IMR-90 (cell line): ENCODE data around the gene AGBL3. TPM values are rescaled to one million over a fixed set of nuclear protein-coding genes. Genes with fewer than 3 reads are reported as not detected.

Experiments
- ATAC-seq: fragments of 200-7000 bp; cut with Tn5 transposase; 2 replicates; pipeline ENCODE4 v1.9.1; 2020; ENCODE audit warnings: low read depth, mild to moderate bottlenecking, moderate library complexity
- BruUV-seq: library from RNA; stranded (reverse); fragments of 400-500 nt; replicated peaks from 2 replicates; lab custom pipeline; 2021; lab: Mats Ljungman, UMichigan
- CTCF ChIA-PET: fragments of 300-600 bp; formaldehyde crosslinking; extraction: SDS; loops from one replicate; lab custom pipeline; 2021; ENCODE audit warnings: antibody characterized with exemption; lab: Yijun Ruan, JAX
- POLR2A ChIA-PET: fragments of 300-600 bp; sonication (Branson Sonifier 250); formaldehyde crosslinking; loops from one replicate; lab custom pipeline; 2022; ENCODE audit warnings: antibody characterized with exemption; ENCODE audit not compliant: unreplicated experiment; lab: Charles Lee
- DNase-seq: peaks from one replicate; pipeline ENCODE4 v3.0.0; 2013
- H2AFZ ChIP-seq: replicated peaks from 2 replicates; pipeline ENCODE3; 2013; ENCODE audit warnings: low read length, mild to moderate bottlenecking; ENCODE audit not compliant: poor library complexity
- H2AK5ac ChIP-seq: 2 replicates; pipeline ENCODE4 v1.6.1; 2013; ENCODE audit warnings: low read depth, low read length, inconsistent platforms
- H2AK9ac ChIP-seq: replicated peaks from 2 replicates; pipeline ENCODE3; 2013; ENCODE audit warnings: mild to moderate bottlenecking, low read depth, low read length, moderate library complexity; ENCODE audit not compliant: poor library complexity
- H2BK120ac ChIP-seq: 2 replicates; pipeline ENCODE4 v1.6.1; 2013; ENCODE audit warnings: low read depth, low read length, inconsistent platforms
- H2BK15ac ChIP-seq: 3 replicates; pipeline ENCODE4 v1.6.1; 2013; ENCODE audit warnings: low read depth, low read length, inconsistent platforms
- H2BK20ac ChIP-seq: 2 replicates; pipeline ENCODE4 v1.6.1; 2013; ENCODE audit warnings: low read depth, mild to moderate bottlenecking, inconsistent platforms, low read length, moderate library complexity
- H2BK5ac ChIP-seq: 2 replicates; pipeline ENCODE4 v1.6.1; 2013; ENCODE audit warnings: mild to moderate bottlenecking, low read depth, low read length, inconsistent platforms; ENCODE audit not compliant: poor library complexity, severe bottlenecking
- H3K14ac ChIP-seq: replicated peaks from 2 replicates; pipeline ENCODE4 v1.6.1; 2013; ENCODE audit warnings: low read depth, low read length, inconsistent platforms
- H3K18ac ChIP-seq: 2 replicates; pipeline ENCODE4 v1.6.1; 2013; ENCODE audit warnings: low read depth, low read length, control low read depth
- H3K23ac ChIP-seq: 2 replicates; pipeline ENCODE4 v1.6.1; 2013; ENCODE audit warnings: low read depth, low read length, inconsistent platforms
- H3K27ac ChIP-seq: 2 replicates; pipeline ENCODE4 v1.5.1; 2013; ENCODE audit warnings: mild to moderate bottlenecking, control low read depth, low read length; ENCODE audit not compliant: insufficient read depth
- H3K27me3 ChIP-seq: 2 replicates; pipeline ENCODE4 v1.6.1; 2013; ENCODE audit warnings: low read length; ENCODE audit not compliant: control insufficient read depth, insufficient read depth
- H3K36me3 ChIP-seq: 2 replicates; pipeline ENCODE4 v1.6.1; 2013; ENCODE audit warnings: low read length, mixed read lengths; ENCODE audit not compliant: control insufficient read depth, insufficient read depth
- H3K4ac ChIP-seq: 2 replicates; pipeline ENCODE4 v1.6.1; 2013; ENCODE audit warnings: low read depth, low read length, inconsistent platforms
- H3K4me1 ChIP-seq: 2 replicates; pipeline ENCODE4 v1.6.1; 2013; ENCODE audit warnings: low read length, mixed read lengths; ENCODE audit not compliant: control insufficient read depth, insufficient read depth
- H3K4me2 ChIP-seq: 2 replicates; pipeline ENCODE4 v1.6.1; 2013; ENCODE audit warnings: low read depth, mild to moderate bottlenecking, control low read depth, low read length, moderate library complexity
- H3K4me3 ChIP-seq: 2 replicates; pipeline ENCODE4 v1.5.1; 2013; ENCODE audit warnings: low read depth, mild to moderate bottlenecking, control low read depth, low read length, moderate library complexity; ENCODE audit not compliant: insufficient read depth
- H3K56ac ChIP-seq: 2 replicates; pipeline ENCODE4 v1.6.1; 2013; ENCODE audit warnings: low read length, inconsistent platforms; ENCODE audit not compliant: insufficient read depth; ENCODE audit errors: extremely low read depth
- H3K79me1 ChIP-seq, 2 experiments: 2 replicates each; pipeline ENCODE4 v1.6.1; 2013; ENCODE audit warnings: low read length in 2 of 2, inconsistent platforms in 1 of 2, low read depth in 1 of 2
- H3K9ac ChIP-seq: 2 replicates; pipeline ENCODE4 v1.6.1; 2013; ENCODE audit warnings: low read depth, low read length, control low read depth
- H3K9me1 ChIP-seq: 2 replicates; pipeline ENCODE4 v1.6.1; 2013; ENCODE audit warnings: low read length, inconsistent platforms; ENCODE audit not compliant: insufficient read depth
- H3K9me3 ChIP-seq: 2 replicates; pipeline ENCODE4 v1.6.1; 2013; ENCODE audit warnings: low read length; ENCODE audit not compliant: control insufficient read depth, insufficient read depth
- H4K20me1 ChIP-seq: 2 replicates; pipeline ENCODE4 v1.6.1; 2013; ENCODE audit warnings: low read length, inconsistent platforms; ENCODE audit not compliant: insufficient read depth
- H4K5ac ChIP-seq: 2 replicates; pipeline ENCODE4 v1.6.1; 2013; ENCODE audit warnings: mild to moderate bottlenecking, low read depth, low read length, control low read depth
- H4K8ac ChIP-seq, 2 experiments: 2 replicates each; pipeline ENCODE4 v1.6.1; 2013; ENCODE audit warnings: low read depth in 2 of 2, low read length in 2 of 2, control low read depth in 1 of 2, inconsistent platforms in 1 of 2
- H4K91ac ChIP-seq: 2 replicates; pipeline ENCODE4 v1.6.1; 2013; ENCODE audit warnings: low read depth, low read length, inconsistent platforms; ENCODE audit not compliant: insufficient read depth
- BHLHE40 ChIP-seq: fragments of 150-350 bp; IDR thresholded peaks from 2 replicates; pipeline ENCODE4 v1.6.1; 2016; ENCODE audit warnings: mild to moderate bottlenecking, low read depth, low read length
- CEBPB ChIP-seq: IDR thresholded peaks from 2 replicates; pipeline ENCODE4 v1.6.1; 2012; ENCODE audit warnings: low read depth, low read length, improper control_type of control experiment
- CHD1 ChIP-seq: IDR thresholded peaks from 2 replicates; pipeline ENCODE4 v1.6.1; 2012; ENCODE audit warnings: low read depth, low read length, improper control_type of control experiment
- ELK1 ChIP-seq: fragments of 150-350 bp; IDR thresholded peaks from 2 replicates; pipeline ENCODE4 v1.6.1; 2016; ENCODE audit warnings: low read depth, mild to moderate bottlenecking, low read length, moderate library complexity, borderline replicate concordance
- FOS ChIP-seq: fragments of 150-350 bp; IDR thresholded peaks from 2 replicates; pipeline ENCODE4 v1.6.1; 2016; ENCODE audit warnings: low read depth, low read length
- MAFK ChIP-seq: IDR thresholded peaks from 2 replicates; pipeline ENCODE4 v1.6.1; 2012; ENCODE audit warnings: low read depth, low read length, improper control_type of control experiment
- MAZ ChIP-seq: IDR thresholded peaks from 2 replicates; pipeline ENCODE4 v1.6.1; 2012; ENCODE audit warnings: low read depth, mild to moderate bottlenecking, low read length, improper control_type of control experiment, moderate library complexity, borderline replicate concordance
- MXI1 ChIP-seq: IDR thresholded peaks from 2 replicates; pipeline ENCODE4 v1.6.1; 2012; ENCODE audit warnings: low read depth, mild to moderate bottlenecking, low read length, moderate library complexity, borderline replicate concordance
- NFE2L2 ChIP-seq: fragments of 150-350 bp; IDR thresholded peaks from 2 replicates; pipeline ENCODE4 v1.6.1; 2016; ENCODE audit warnings: low read depth, mild to moderate bottlenecking, low read length
- POLR2A ChIP-seq: IDR thresholded peaks from 2 replicates; pipeline ENCODE4 v1.6.1; 2012; ENCODE audit warnings: mild to moderate bottlenecking, low read depth, low read length
- RAD21 ChIP-seq: IDR thresholded peaks from 2 replicates; pipeline ENCODE4 v1.6.1; 2012; ENCODE audit warnings: low read length, improper control_type of control experiment
- RCOR1 ChIP-seq: IDR thresholded peaks from 2 replicates; pipeline ENCODE4 v1.6.1; 2012; ENCODE audit warnings: mild to moderate bottlenecking, low read length, improper control_type of control experiment; ENCODE audit not compliant: insufficient replicate concordance
- RFX5 ChIP-seq: IDR thresholded peaks from 2 replicates; pipeline ENCODE4 v1.8.0; 2012; ENCODE audit warnings: low read depth, mild to moderate bottlenecking, low read length, moderate library complexity
- SMC3 ChIP-seq: fragments of 150-350 bp; IDR thresholded peaks from 2 replicates; pipeline ENCODE4 v1.6.1; 2016; ENCODE audit warnings: low read depth, mild to moderate bottlenecking, antibody characterized with exemption, low read length, moderate library complexity
- USF2 ChIP-seq: fragments of 150-350 bp; IDR thresholded peaks from 2 replicates; pipeline ENCODE4 v1.6.1; 2017; ENCODE audit warnings: mild to moderate bottlenecking, antibody characterized with exemption, low read length, low read depth
- WGBS, 2 experiments: methylation state at CpG; one replicate each; pipeline versions ENCODE4 v1.1.5 to v1.1.7; 2013; ENCODE audit warnings: missing lambda C conversion rate in 2 of 2; ENCODE audit not compliant: insufficient read length in 1 of 2; ENCODE audit errors: extremely low coverage in 2 of 2; 5-methylcytosine and 5-hydroxymethylcytosine counted together
- dilution Hi-C: fragments of 300-500 bp; cut with HindIII; formaldehyde crosslinking; loops from one replicate; pipeline ENCODE4 v1.14.3; 2018; ENCODE audit warnings: low sequenced_read_pairs; ENCODE audit not compliant: unreplicated experiment
- in situ Hi-C: fragments of 300-500 bp; cut with MboI; formaldehyde crosslinking; loops from 3 replicates; pipeline ENCODE4 v1.14.3; 2019; ENCODE audit warnings: low sequenced_read_pairs, inconsistent platforms, mixed read lengths
- intact Hi-C: fragments of 100-400 bp; cut with micrococcal nuclease; formaldehyde crosslinking; loops from 2 replicates; pipeline ENCODE4 v1.10.0; 2022
- polyA plus RNA-seq, 3 experiments: library from polyadenylated mRNA; depleted of rRNA; stranded (reverse); fragments of >200 nt; gene quantifications; 2 replicates each; pipeline ENCODE4 v1.2.3, GENCODE V29; 2012; ENCODE audit warnings: low replicate concordance in 1 of 3
- total RNA-seq: library from RNA; depleted of rRNA; stranded (reverse); fragments of >200 nt; gene quantifications from 2 replicates; pipeline ENCODE4 v1.2.3, GENCODE V29; 2012
- TF ChIP-seq, protein P1 (sequence below): conservative IDR thresholded peaks from 2 replicates; pipeline ENCODE4 v1.5.1; 2012; ENCODE audit warnings: mild to moderate bottlenecking, low read depth, low read length, improper control_type of control experiment

Gene AGBL3
- total and polyA plus RNA-seq, 2 of the 4 experiments (the other 2 are of a cell fraction), result 0.18 to 0.65 TPM

- Histone ChIP-seq H3K9ac (no peak overlapping the region), H3K23ac (no peak overlapping the region), H3K14ac (no peak overlapping the region), H3K4me2 (no peak overlapping the region), H4K5ac (no peak overlapping the region), H2AK5ac (no peak overlapping the region), H4K91ac (no peak overlapping the region), H3K36me3 (no peaks in the 10 kb centered on the region), H2BK15ac (no peak overlapping the region), H3K56ac (no peak overlapping the region), H3K4me1 (no peaks in the 10 kb centered on the region), H3K9me3 (no peaks in the 10 kb centered on the region), H3K4ac (no peak overlapping the region), H3K4me3 (no peak overlapping the region), H3K27me3 (peaks cover 3% of the 10 kb centered on the region), H2BK120ac (no peak overlapping the region), H2AK9ac (no peak overlapping the region), H3K18ac (no peak overlapping the region), H4K20me1 (no peaks in the 10 kb centered on the region), H3K9me1 (no peaks in the 10 kb centered on the region), H3K27ac (no peak overlapping the region), H2AFZ (no peak overlapping the region), H2BK5ac (no peak overlapping the region), H3K79me1 (no peaks in the 10 kb centered on the region), H4K8ac (no peak overlapping the region), H2BK20ac (no peak overlapping the region)
- DNase-seq, result no peak
- no peak for ATAC-seq
- ChIA-PET POLR2A (no interaction called here), CTCF (interaction anchor here (0.6 kb wide), 1 partner anchor 273 kb away, joined by 5 read pairs; no protein-coding TSS in a partner anchor)
- BruUV-seq, result no TSS peak
- TF ChIP-seq POLR2A, result no peak
- no peak for TF ChIP-seq MXI1
- no peak for TF ChIP-seq CEBPB
- no peak for TF ChIP-seq FOS
- TF ChIP-seq RAD21, result no peak
- TF ChIP-seq, protein P1, sequence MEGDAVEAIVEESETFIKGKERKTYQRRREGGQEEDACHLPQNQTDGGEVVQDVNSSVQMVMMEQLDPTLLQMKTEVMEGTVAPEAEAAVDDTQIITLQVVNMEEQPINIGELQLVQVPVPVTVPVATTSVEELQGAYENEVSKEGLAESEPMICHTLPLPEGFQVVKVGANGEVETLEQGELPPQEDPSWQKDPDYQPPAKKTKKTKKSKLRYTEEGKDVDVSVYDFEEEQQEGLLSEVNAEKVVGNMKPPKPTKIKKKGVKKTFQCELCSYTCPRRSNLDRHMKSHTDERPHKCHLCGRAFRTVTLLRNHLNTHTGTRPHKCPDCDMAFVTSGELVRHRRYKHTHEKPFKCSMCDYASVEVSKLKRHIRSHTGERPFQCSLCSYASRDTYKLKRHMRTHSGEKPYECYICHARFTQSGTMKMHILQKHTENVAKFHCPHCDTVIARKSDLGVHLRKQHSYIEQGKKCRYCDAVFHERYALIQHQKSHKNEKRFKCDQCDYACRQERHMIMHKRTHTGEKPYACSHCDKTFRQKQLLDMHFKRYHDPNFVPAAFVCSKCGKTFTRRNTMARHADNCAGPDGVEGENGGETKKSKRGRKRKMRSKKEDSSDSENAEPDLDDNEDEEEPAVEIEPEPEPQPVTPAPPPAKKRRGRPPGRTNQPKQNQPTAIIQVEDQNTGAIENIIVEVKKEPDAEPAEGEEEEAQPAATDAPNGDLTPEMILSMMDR, result no peak
- TF ChIP-seq SMC3, result no peak
- no peak for TF ChIP-seq NFE2L2
- TF ChIP-seq ELK1, result no peak
- no peak for TF ChIP-seq USF2
- TF ChIP-seq RCOR1, result no peak
- no peak for TF ChIP-seq MAZ
- TF ChIP-seq RFX5, result no peak
- no peak for TF ChIP-seq CHD1
- no peak for TF ChIP-seq BHLHE40
- no peak for TF ChIP-seq MAFK
- in situ Hi-C loops, result no loop called here
- intact Hi-C loops, result no loop called here
- 29% methylated on average over 1 of the region's 1 CpG; no CpG with 5 or more reads in 1 of the 2 experiments for WGBS, 2 experiments
- dilution Hi-C loops, result no loop called here
These were observed 123.7 kb downstream of the AGBL3 start for GRCh38 chr7:135109976-135110375.
